ENCODE results near the gene RIMS3.
"Not testable (repeated sequence)": the region's sequence is repeated elsewhere in the genome, so short reads cannot be mapped to it uniquely, and the experiment has no call there.

Gene RIMS3

GRCh38 chr1:40629546-40629945 is 35.9 kb downstream of the RIMS3 start:
- not testable (repeated sequence) for FAIRE-seq

DNA sequence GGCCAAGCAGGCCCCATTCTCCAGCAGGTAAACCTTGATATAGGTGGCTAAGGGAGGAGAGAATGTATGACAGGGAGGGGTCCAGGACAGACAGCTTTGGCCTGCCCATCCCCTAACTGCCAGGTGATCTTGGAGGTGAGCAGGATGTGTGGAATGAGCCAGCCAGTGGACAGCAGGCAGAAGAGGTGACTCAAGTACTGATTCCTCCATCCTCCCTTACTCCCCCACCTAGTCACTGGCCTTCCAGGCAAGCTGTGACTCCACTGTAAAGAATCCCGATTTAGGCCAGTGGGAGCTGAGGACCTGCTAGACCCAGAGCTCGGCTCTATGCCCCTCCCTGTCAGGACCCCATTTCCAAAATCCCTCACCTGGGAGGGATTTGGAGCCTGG is 36.6 kb downstream of the RIMS3 start:
- no peak for FAIRE-seq

DNA sequence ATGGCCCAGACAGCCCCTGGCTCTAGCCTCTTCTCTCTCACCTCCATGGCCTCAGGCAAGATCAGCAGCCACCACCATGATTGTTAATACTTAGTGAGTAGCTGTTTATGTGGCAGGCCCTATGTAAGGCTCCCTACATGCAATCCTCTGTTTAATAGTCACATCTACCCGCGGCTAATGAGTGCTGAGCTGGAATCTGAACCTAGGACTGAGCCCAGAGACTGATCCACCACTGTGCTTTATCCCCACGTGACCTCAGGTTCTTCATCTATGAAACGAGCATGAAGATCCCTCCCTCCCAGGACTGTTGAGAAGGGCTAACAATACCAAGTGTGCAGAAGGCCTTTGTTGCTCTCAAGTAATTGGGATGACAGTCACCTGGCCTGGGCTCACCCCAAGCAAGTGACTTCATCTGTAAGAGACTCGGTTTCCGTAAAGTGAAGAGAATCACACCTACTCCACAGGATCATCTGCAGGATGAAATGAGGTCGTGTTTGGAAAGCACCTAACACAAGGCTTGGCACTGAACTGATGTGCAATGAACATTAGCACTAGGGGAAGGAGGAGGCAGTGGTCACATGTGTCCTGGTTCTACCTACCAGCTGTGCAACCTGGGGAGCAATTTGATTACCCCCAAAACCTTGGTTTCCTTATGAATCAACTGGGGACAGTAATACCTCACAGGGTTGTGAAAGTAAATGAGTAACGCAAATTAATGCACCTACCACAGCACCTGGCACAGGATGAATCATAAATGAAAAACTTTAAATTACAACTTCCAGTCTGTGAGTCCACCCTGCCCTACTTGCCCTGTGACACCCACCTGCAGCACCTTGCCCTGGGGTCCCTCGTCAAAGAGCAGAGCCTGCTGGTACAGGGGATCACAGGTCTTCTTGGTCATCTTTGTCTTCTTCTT is 37.2 kb downstream of the RIMS3 start:
- no peak for FAIRE-seq

GRCh38 chr1:40626383-40626770 is 39.1 kb downstream of the RIMS3 start:
- FAIRE-seq, result no peak

DNA sequence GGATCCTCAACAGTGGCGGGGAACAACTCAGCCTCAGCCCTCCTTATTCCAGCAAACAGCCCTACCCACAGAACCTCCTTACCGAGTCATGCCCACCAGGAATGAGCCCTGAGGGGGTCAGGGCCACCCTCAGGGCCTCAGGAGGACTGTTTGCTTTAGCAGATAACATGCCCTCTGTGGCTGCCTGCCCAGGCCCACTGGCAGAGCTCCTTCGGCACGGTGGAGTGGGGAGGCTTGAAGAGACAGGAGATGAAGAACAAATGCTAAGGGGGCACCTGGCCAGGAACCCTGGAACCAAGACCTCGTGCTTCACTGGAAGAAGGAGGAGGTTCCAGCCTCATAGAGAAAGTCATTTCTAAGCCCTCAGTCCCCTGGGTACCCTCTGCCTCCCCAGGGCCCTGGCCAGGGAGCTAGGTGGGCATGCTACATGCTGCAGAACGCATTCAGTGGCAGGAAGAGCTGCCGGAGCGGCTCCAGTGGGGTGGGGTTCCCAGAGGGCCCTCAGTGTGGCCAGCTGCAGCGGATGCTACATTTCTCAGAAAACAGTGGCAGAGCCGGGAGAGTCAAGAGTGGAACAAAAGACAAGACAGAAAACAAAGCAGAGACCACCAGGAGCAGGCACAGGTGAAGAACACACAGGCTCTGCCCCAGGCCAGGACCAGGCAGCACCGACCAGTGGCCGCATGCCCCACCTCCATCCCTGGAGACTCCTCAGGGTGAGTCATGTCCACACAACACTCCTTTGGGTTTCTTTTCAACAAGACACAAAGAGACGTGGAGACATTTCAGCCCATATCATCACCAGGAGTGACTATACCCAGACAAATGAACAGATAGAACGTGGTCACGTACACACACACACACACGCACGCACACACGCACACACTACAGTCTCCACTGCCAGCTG is 39.8 kb downstream of the RIMS3 start:
- no peak for FAIRE-seq

DNA sequence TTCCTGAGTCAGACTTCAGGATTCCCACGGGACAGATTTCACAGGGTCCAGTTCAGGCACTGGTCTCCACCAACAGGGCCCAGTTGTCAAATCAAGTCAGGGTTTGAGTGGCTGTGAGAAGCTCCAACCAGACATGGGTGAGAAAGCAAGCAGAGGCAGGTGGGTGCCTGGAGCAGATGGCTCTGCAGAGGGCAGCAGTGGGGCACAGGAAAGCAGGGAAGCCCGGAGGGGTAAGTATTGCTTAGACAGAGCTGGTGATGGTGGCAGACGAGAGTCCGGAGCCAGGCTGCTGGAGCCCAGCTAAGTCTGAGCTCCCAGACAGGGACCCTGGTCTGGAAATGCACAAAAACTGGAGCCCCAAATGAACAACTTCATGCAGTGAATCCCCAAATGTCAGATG is 40.4 kb downstream of the RIMS3 start:
- FAIRE-seq, result no peak

DNA sequence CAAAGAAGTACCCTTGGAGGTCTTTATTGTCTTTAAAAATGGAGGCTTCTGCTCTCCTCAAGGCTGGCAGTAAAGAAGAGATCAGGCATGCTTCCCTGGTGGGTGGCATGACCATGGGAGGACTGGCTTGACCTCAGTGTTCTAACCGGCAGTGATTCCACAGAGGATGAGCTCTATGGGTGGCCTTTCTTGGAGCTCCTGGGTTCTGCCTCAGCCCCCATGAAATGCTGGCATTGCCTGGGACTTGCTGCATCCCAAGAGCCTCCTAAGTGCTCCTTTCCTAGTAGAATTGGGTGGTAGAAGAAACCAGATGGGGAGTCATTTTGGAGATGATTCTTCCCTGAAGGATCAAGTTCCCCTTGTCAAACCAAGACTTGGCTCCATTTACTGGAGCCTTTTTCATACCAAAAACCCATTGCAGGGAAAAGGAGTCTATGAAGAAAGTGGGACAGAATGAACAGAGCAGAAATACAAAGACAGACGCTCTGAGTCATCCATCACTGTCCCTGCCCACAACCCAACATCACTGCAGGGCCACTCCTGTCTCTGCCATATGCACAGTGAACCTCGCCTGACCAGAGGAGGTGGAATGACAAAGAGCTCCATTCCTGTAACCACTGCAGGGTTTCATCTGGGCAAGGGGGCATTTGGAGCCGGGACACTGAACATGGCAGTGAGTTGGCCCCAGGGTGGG is 42.4 kb downstream of the RIMS3 start:
- FAIRE-seq, result no peak

- FAIRE-seq, result no peak
Observed at GRCh38 chr1:40621821-40622450, 43.5 kb downstream of the RIMS3 start.

DNA sequence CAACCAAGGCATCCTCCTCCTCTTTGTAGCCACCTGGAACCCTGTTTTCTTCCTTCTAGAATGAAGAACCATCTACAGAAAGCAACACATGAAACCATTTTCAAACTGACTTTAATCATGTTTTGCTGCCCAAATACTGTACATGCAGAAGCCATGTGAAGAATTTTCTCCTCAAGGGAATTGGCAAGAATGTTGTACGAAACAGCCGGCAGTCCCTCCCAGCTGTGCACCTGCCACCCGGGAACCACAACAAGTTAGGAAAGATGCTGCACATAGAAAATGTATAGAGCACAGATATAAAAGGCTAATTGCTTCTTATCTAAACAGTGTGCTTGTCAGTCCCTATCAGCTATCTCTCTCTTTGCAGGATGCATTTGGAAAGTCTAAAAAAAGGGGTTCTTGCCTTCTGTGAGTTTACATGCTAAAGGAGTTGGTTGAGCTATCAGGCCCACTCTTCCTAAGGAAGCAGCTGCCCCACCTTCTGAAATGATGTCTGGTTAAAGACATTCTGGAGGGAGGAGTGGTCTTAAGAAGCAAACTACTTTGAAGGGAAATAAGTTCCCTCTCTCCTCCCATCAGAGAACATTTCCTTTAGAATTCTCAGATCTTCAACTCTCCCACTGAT is 44.8 kb downstream of the RIMS3 start:
- no peak for FAIRE-seq

- no peak for FAIRE-seq
Observed at GRCh38 chr1:40620150-40620549, 45.3 kb downstream of the RIMS3 start.

- no peak for FAIRE-seq
Observed at GRCh38 chr1:40618108-40618507, 47.4 kb downstream of the RIMS3 start.

GRCh38 chr1:40612345-40612831 is 53.1 kb downstream of the RIMS3 start:
- no peak for FAIRE-seq

DNA sequence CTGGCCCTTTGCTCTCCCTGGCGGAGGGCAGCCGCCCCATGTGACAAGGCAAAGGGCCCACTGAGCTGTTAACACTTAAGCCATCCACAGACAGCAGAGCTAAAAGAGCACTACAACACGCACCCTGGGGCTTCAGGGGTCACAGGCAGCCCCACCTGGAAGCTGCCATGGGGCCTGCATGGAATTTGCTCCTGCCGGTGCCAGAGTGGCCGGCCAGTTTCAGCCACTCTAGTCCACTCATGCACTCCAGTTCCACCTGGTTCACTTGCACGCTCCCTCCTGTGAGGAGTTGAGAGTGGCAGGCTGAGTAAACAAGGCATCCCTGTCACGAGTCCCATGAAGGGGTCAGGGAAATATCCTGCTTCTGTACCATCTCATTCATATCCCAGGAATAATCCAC is 55.3 kb downstream of the RIMS3 start:
- FAIRE-seq, result no peak

DNA sequence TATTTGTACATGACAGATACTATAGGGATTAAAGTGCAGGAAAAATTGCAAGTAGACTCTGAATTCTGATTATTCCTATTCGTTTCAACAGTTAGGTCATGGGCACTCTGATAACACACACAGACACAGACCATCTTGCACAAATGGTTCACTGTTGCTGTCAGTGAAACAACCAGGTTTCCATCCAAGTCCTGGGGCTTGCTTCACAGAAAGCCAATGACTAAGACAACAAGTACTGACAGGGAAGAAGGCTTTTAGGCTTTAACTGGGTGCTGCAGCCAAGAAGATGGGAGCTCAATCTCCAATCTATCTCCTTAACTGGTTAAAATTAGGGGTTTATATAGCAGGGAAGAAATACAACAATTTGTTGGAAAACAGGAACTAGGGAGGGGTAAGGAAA is 57.6 kb downstream of the RIMS3 start:
- FAIRE-seq, result no peak

- FAIRE-seq, result no peak
Observed at GRCh38 chr1:40606978-40607377, 58.5 kb downstream of the RIMS3 start.

DNA sequence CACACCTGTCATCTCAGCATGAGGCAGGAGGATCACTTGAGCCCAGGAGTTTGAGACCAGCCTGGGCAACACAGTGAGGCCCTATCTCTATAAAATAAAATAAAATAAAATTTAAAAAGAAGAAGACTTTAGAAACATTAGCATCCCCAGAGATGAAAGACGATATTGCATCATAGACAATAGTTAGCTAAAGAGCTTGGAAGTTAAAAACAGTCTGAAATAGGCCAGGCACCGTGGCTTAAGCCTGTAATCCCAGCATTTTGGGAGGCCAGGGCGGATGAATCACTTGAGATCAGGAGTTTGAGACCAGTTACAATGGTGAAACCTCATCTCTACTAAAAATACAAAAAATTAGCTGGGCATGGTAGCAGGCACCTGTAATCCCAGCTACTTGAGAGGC is 59.3 kb downstream of the RIMS3 start:
- no peak for FAIRE-seq

DNA sequence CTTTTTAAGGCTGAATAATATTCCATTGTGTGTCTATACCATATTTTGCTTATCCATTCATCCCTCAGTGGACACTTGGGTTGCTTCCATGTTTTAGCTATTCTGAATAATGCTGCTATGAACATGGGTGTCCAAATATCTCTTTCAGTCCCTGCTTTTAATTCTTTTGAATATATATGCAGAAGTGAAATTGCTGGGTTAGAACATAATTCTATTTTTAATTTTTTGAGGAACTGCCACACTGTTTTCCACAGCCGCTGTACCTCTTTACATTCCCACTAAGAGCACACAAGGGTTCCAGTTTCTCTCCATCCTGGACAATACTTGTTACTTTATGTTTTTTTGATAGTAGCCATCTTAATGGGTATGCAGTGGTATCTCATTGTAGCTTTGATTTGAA is 65.6 kb downstream of the RIMS3 start:
- no peak for FAIRE-seq

- no peak for FAIRE-seq
Observed at GRCh38 chr1:40595623-40596022, 69.9 kb downstream of the RIMS3 start.

DNA sequence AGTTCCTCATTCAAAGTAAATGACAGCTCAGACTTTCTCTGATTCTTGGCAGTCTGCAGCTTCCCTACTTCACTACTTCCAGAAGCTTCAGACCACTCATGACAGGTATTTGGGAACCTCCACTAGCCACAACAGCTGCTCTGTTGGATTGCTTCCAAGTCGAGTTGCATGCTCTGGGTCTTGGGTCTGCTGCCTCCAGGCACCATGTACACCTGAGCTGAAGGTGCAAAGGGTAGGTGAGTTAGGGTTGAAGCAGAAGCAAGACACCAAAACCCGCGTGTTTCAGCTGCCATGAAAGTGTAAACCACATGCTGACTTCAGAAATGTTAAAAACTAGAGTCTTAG is 71.3 kb downstream of the RIMS3 start:
- no peak for FAIRE-seq

GRCh38 chr1:40593449-40594186 is 71.9 kb downstream of the RIMS3 start:
- FAIRE-seq, result no peak

- no peak for FAIRE-seq
Observed at GRCh38 chr1:40592107-40592803, 73.2 kb downstream of the RIMS3 start.

All from endometrium (tissue), 2 donors.